GM18498 (cell line): ENCODE data around the gene FAM171A2.
"Not testable (repeated sequence)": the region's sequence is repeated elsewhere in the genome, so short reads cannot be mapped to it uniquely, and the experiment has no call there.

Experiments used
- ATAC-seq: cut with Tn5 transposase; IDR thresholded peaks from one replicate; pipeline ENCODE4 v1.9.1; 2021; ENCODE audit warnings: mild to moderate bottlenecking, moderate library complexity; ENCODE audit not compliant: unreplicated experiment

Gene FAM171A2

GRCh38 chr17:44383861-44384260 lies 20.2 kb upstream of the FAM171A2 start:
- ATAC-seq = no peak

GRCh38 chr17:44383363-44383762 lies 19.7 kb upstream of the FAM171A2 start:
- ATAC-seq = no peak

DNA sequence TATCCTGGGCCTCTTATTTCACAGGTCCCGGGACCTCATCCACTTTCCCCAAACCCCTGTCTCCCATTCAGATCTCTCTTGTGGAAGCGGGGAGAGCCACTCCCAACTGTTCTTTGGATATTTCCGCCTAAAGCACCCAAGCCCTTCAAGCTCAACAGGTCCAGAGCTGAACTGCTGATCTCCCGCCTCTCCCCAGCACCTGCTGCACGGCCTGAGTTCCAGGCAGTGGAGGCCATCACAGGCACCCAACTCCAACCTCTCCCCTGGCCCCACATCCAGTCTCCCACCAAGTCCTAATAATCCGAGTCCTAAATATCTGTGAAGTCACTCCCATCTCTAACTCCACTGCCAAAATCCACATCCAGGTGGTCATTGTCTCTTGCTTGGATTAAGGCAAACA lies 19.3 kb upstream of the FAM171A2 start:
- no peak for ATAC-seq

- ATAC-seq = no peak
These were observed 18.2 kb upstream of the FAM171A2 start for GRCh38 chr17:44381810-44382305.

- ATAC-seq = no peak
These were observed 17.1 kb upstream of the FAM171A2 start for GRCh38 chr17:44380767-44381166.

- ATAC-seq = no peak
These were observed 16.2 kb upstream of the FAM171A2 start for GRCh38 chr17:44379887-44380286.

DNA sequence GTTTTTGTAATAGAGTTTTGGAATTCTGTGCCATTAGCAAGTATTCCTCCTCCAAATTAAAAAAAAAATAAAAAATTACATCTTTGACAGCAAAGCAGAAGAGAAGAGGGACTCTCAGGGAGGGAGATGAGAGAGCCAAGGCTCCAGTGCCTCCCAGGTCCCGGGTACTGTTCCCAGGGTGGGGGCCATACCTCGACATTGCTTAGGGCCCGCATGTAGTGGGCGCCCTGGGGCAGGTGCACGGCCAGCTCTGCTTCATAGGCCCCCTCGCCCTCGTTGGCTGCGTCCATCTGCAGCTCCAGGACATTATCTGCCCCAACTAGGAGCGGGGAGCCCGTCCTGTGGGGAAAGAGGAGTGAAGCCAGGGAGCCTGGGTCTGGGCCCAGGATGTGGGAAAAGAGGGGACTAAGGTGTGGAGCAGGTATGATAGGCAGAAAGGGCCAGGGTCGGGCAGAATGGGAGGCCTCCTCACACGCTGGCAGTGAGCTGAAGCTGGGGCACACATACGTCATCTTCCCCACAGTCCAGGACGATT lies 14.6 kb upstream of the FAM171A2 start:
- no peak for ATAC-seq

DNA sequence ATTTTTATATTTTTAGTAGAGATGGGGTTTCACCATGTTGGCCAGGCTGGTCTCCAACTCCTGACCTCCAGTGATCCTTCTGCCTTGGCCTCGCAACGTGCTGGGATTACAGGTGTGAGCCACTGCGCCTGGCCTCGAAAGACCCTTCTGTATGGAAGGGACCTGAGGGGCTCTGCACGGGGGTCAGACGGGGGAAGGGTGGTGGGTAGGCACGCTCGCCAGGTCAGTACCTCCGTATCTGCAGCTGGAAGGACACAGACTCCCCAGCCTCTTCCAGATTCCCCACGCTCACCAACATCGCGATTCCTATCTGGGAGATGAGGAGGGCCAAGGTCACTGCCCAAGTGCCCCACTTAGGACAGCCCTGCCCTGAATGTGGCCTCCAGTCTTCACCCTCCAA lies 13.1 kb upstream of the FAM171A2 start:
- ATAC-seq = no peak

GRCh38 chr17:44376124-44376523 lies 12.5 kb upstream of the FAM171A2 start:
- ATAC-seq = no peak

- no peak for ATAC-seq
These were observed 11.8 kb upstream of the FAM171A2 start for GRCh38 chr17:44375196-44376017.

DNA sequence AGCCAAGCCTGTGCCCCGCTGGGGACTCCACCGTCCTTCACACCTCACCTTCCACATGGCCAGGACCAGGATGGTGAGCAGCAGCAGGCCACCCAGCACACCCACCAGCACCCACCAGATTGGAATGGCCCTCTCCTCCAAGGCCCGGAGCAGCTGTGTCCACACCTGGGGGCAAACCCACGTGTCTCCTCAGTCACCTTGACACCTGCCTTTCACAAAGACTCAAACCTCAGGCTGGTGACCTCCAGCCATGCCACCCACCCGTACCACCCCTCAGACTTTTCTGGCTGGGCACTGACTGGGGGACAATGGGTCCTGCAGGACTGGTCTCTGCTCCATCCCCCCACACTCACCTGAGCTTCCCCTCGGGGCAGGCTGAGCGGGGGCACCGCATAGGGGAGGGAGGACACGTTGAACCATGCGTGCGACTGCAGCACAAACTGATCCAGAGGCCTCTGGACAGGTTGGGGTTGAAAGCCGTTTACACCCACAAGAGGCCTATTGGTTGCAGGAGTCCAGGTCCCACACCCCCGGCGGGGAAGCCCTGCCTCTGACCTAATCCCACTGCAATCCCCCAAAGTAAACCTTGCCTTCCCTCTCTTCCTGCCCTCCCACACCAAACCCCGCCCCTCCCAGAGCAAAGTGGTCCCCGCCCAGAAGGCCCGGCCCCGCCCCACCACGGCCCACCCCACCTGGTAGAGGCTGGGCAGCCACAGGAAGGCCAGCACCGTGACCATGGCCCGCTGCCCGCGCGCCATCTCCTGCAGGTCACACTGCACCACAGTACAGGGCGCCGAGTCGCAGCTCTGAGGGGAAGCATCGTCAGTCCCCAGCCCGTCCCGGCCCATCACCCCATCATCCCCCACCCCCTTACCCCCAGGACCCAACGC lies 10.9 kb upstream of the FAM171A2 start:
- no peak for ATAC-seq

- ATAC-seq = no peak
These were observed 8.4 kb upstream of the FAM171A2 start for GRCh38 chr17:44372036-44372435.

GRCh38 chr17:44369414-44370023 lies 5.9 kb upstream of the FAM171A2 start:
- ATAC-seq = not testable (repeated sequence)

DNA sequence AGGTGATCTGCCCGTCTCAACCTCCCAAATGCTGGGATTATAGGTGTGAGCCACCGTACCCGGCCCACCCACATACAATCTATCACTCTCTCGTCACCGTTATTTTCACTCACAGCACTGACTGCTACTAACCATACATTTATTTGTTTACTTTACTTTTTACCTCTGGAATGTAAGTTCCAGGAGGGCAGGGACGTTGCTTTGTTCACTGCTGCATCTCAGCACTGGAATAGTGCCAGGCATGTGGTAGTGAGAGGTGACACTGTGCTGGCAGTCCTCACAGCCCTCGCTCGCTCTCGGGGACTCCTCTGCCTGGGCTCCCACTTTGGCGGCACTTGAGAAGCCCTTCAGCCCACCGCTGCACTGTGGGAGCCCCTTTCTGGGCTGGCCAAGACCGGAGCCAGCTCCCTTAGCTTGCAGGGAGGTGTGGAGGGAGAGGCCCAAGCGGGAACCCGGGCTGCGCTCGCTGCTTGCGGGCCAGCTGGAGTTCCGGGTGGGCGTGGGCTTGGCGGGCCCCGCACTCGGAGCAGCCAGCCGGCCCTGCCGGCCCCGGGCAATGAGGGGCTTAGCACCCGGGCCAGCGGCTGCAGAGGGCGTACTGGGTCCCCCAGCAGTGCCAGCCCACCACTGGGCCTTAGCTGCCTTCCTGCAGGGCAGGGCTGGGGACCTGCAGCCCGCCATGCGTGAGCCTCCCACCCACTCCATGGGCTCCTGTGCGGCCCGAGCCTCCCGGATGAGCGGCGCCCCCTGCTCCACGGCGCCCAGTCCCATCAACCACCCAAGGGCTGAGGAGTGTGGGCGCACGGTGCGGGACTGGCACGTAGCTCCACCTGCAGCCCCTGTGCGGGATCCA lies 5.0 kb upstream of the FAM171A2 start:
- not testable (repeated sequence) for ATAC-seq

DNA sequence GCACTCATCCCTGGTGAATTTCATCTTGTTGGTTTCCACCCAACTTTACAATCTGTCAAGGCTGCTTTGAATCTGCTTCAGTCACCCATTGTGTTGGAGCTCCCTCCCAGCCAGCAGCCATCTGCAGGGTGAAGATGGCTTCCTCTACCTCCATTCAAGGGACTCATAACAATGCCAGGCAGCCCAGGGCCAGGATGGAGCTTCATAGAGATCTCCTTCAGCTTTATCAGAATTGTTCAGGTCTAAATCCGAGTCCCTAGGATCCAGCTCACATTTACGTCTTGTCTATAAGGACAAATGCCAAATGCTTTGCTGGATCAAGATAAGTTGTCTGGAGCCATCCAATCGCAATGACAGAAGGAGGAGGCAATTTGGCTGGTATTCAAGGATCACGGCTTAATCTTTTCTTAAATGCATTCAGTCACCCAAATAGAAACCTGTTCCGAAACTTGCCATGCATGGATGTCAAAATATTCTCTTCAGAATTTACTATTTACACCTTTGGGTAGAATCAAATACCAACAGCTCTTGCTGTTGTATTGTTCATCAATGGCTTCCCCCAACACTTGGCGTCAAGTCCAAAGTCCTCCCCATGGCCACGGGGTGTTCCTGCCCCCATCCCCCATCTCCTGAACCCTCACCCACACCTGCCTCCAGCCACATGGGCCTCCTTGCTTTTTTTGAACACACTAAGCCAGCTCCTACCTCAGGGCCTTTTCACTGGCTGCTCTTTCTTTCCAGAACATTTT lies 3.8 kb upstream of the FAM171A2 start:
- no peak for ATAC-seq

DNA sequence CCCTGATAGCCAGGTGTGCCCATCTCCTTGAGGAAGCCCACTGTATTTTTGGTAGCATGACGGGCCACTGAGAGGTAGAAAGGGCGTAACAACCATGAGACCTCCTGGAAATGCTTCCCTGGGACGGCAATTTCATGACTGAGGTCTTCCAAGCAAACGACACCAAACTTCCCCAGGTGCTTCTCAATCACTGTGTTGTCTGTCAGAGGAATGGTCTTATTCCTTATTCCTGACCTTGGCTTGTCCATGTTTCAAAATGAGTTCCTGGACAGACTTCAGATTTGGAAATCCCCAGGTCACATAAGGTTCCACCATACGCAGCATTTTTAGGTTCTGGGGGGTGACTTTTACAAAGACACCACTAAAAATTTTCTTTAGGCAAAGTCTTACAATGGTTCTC lies 1.4 kb upstream of the FAM171A2 start:
- not testable (repeated sequence) for ATAC-seq

GRCh38 chr17:44362949-44363612 lies 572 bp downstream of the FAM171A2 start:
- ATAC-seq = peak; percentile 32

- no peak for ATAC-seq
These were observed 1.1 kb downstream of the FAM171A2 start for GRCh38 chr17:44362459-44362948.
